GM13976 (cell line): ENCODE data around the gene WNT3A.

Experiments
- DNase-seq: peaks from one replicate; pipeline ENCODE4 v3.0.0; 2012; ENCODE audit warnings: low spot score
- in situ Hi-C: fragments of 300-500 bp; cut with MboI; formaldehyde crosslinking; loops from one replicate; pipeline ENCODE4 v1.12.0; 2022; ENCODE audit warnings: low sequenced_read_pairs, mixed read lengths, inconsistent platforms; ENCODE audit not compliant: unreplicated experiment
- TF ChIP-seq, protein P1 (sequence below): IDR thresholded peaks from 2 replicates; pipeline ENCODE4 v1.5.1; 2012; ENCODE audit warnings: borderline replicate concordance, mild to moderate bottlenecking; ENCODE audit not compliant: insufficient read depth; ENCODE audit errors: extremely low read depth, missing control alignments, control extremely low read depth

The WNT3A gene

DNA sequence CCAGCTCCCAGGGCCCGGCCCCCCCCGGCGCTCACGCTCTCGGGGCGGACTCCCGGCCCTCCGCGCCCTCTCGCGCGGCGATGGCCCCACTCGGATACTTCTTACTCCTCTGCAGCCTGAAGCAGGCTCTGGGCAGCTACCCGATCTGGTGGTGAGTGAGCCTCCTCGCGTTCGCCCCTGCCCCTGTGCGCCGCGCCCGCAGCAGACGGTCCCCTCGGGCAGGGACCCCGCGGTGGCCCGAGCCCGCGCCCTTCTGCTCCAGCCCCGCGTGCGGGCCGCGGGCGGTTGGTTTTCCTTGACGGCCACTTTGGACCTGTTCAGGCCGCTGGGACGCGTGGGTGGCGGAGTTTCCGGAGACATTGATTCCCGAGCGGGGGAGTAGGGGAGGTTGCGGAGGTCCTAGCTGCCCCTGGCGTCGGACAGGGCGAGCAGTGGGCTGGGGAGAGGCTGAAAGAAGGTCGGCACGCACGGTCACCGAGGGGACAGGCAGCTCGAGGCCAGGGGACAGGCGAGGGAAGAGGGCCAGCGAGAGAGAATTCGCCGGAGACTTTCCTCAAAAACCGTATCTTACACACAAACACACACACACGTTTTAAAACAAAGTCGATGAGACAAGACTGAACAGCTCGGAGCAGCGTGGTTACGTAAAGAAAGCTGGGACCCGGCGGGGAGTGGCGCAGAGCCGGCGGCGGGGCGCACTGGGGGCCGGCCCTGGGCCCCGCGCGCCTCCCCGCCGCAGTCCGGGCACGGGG, 427 bp downstream of the WNT3A start:
- TF ChIP-seq, protein P1, sequence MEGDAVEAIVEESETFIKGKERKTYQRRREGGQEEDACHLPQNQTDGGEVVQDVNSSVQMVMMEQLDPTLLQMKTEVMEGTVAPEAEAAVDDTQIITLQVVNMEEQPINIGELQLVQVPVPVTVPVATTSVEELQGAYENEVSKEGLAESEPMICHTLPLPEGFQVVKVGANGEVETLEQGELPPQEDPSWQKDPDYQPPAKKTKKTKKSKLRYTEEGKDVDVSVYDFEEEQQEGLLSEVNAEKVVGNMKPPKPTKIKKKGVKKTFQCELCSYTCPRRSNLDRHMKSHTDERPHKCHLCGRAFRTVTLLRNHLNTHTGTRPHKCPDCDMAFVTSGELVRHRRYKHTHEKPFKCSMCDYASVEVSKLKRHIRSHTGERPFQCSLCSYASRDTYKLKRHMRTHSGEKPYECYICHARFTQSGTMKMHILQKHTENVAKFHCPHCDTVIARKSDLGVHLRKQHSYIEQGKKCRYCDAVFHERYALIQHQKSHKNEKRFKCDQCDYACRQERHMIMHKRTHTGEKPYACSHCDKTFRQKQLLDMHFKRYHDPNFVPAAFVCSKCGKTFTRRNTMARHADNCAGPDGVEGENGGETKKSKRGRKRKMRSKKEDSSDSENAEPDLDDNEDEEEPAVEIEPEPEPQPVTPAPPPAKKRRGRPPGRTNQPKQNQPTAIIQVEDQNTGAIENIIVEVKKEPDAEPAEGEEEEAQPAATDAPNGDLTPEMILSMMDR = no peak
- in situ Hi-C loops = no loop called here
- peak; percentile 38 for DNase-seq

DNA sequence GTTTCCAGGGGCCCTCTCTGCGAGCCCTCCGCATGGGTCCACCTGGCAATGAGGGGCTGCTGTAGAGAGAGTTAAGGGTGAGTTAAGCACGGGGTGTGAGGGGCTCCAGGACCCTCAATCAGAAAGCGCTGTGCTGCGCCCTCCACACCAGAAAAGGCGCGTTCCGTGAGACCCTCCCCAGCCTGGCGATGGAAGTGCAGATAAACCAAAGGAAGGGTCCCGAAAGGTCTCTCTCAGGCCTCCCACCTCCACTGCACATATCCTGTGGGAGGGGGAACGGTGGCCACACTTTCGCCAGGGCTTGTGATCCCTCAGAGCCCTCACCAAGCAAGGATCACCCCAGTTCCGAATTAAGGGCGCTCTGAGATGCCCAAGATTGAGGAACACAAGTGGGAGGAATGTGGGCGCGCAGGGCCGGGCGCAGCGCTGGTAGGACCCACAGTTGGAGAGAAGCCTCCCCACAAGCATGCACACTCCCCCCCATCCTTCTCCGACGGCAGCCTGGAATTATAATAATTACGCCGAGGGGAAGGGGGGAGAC, 1.1 kb downstream of the WNT3A start:
- TF ChIP-seq, protein P1 = no peak
- DNase-seq = peak; percentile 34
- in situ Hi-C loops = no loop called here

DNA sequence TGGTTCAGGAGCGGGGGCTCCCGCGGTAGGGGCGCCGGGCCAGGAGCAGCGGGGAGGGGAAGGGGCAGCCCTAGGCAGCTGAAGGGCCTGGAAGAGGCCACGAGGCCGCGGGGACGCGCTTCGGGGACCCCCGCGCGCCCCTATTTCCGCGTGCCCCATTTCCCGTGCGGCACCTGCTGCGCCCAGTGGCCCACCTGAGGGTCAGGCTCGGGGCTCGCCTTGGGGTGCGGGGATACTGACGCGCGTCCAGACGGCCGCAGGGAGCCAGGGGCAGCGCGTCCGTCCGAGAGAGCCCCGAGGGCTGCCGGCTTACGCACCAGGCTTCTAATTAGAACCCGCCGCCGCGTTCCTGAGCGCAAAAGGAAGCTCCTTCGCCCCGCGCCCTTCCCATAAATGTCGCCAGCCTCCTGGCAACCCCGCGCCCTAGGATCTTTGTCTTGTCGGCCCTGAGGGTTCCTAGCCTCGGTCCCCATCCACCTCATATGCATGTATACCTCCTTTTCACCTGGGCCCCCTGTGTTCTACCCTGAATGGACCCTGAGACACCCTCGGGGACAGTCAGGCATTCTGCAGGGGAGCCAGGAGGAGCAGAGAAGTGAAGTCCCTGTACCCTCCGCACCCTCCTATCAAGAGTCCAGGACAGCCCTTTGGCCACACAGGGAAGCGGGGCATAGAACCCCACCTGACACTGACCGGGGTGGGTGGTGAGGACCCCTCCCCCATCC, 1.8 kb downstream of the WNT3A start:
- TF ChIP-seq, protein P1 = no peak
- in situ Hi-C loops = no loop called here
- peak; percentile 40 for DNase-seq

DNA sequence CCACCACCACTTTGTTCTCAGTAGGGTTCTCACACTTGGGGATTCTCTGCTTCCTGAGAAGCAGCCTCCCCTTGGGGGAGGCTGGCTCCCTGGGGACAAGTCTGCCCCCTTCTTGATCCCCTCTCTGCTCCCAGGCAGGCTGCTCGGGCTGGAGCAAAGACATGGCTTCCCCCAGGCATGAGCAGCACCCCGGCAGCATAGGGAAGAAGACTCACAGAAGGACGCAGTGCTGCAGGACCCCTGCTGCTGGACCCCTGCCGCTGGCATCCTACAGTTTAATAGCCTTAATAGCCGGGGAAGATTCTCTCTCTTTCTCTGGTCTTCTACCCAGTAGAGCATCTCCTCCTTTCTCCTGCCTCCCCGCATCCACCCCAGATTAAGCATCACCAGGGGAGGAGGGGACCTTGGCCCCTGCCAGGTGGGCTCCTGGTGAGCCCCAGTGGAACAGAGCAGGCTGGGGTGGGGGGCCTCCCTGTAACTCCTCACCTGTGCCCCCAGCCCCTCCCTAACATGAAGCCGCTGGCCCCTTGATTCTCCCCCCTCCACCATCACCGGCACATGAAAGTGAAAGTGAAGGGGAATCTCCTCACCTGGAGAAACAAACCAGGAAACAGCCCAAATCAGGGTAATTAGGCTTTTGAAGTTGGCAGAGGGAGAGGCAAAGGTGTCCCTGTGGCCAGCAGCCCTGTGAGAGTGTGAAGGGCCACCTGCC, 2.5 kb downstream of the WNT3A start:
- in situ Hi-C loops = no loop called here
- DNase-seq = peak; percentile 43
- TF ChIP-seq, protein P1 = no peak

DNA sequence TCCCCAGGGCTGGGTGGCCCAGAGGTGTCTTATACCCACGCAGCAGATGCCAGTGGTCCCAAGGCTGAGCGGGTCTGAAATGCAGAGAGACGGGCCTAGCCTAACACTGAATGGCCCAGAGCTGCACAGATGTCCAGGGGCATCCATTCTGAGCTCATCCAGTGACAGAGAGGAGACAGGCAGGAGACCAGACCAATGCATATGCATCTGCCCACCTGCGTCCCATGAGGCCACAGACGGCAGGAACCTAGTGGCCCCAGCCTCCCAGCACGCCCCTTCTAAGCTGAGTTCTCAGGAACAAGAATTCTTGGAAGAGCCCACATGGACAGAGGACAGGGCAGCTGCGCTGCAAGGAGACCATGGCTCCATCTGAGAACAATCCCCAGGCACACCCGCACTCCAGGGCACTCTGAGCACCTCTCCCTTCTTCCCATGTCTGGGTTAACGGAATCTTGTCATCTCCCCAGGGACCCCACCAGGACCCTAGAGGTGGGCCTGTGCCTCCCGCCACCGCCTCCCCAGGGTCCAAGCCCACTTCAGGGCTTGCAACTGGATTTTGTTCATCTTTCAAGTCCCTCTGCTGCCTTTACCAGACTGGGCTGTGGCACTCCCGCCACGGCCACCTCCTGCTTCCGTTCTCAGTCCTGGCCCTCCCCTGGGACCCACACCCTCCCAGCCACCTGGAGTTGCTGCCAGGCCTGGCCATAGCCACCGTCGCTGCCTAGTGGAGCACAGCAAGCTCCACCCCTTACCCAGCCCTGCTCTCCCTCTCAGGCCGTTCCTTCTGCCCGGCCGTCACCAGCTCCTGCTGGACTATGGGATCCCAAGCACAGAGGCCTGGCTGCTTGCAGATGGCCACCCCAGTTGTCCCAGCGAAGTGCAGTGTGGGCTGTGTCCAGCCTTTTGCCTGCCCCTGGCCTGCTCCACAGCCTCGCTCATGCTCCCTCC, 3.3 kb downstream of the WNT3A start:
- peak; percentile 20 for DNase-seq
- TF ChIP-seq, protein P1 = no peak
- in situ Hi-C loops = no loop called here

- in situ Hi-C loops = no loop called here
- TF ChIP-seq, protein P1 = no peak
- peak; percentile 22 for DNase-seq
Measured at GRCh38 chr1:228010921-228011320, 4.1 kb downstream of the WNT3A start.
